HepG2 (cell line): ENCODE data around the gene SLFN11.

ENCODE experiments used
- EED ChIP-seq: sonication (generic); formaldehyde crosslinking; IDR thresholded peaks from 2 replicates; pipeline ENCODE4 v1.5.0; 2020; ENCODE audit warnings: mild to moderate bottlenecking, missing genetic modification reagents
- FOXM1 ChIP-seq: sonication (generic); formaldehyde crosslinking; IDR thresholded peaks from 2 replicates; pipeline ENCODE4 v1.5.0; 2020; ENCODE audit warnings: missing genetic modification reagents
- MYNN ChIP-seq: sonication (generic); formaldehyde crosslinking; IDR thresholded peaks from 2 replicates; pipeline ENCODE4 v1.4.0; 2020; ENCODE audit warnings: mild to moderate bottlenecking, low read depth, missing genetic modification reagents
- SPEN ChIP-seq: sonication (generic); formaldehyde crosslinking; IDR thresholded peaks from 2 replicates; pipeline ENCODE4 v1.5.1; 2020; ENCODE audit warnings: low read depth, mild to moderate bottlenecking, missing genetic modification reagents
- ZBTB34 ChIP-seq: sonication (generic); formaldehyde crosslinking; IDR thresholded peaks from 2 replicates; pipeline ENCODE4 v1.8.0; 2022; ENCODE audit warnings: mild to moderate bottlenecking, missing genetic modification reagents
- ZNF124 ChIP-seq: sonication (generic); formaldehyde crosslinking; IDR thresholded peaks from 2 replicates; pipeline ENCODE4 v1.4.0; 2020; ENCODE audit warnings: missing genetic modification reagents
- ZNF883 ChIP-seq: sonication (generic); formaldehyde crosslinking; IDR thresholded peaks from 2 replicates; pipeline ENCODE4 v1.5.1; 2020; ENCODE audit warnings: mild to moderate bottlenecking, missing genetic modification reagents; ENCODE audit errors: not compliant biosample characterization

GRCh38 chr17:35344262-35344661 lies 29.2 kb downstream of the SLFN11 start:
- TF ChIP-seq FOXM1 (CRISPR knock-in tag) (no peak), ZNF883 (CRISPR knock-in tag) (no peak), ZBTB34 (CRISPR knock-in tag) (no peak), EED (CRISPR knock-in tag) (no peak), MYNN (CRISPR knock-in tag) (no peak), ZNF124 (no peak), SPEN (CRISPR knock-in tag) (no peak)
